Ascending aorta (tissue), 2 donors: ENCODE data around the gene C1QL4. TPM values are rescaled to one million over a fixed set of nuclear protein-coding genes. Genes with fewer than 3 reads are reported as not detected.
A peak's percentile ranks its signal among the peaks of the same experiment; 100 is the strongest.

Experiments
- DNase-seq, 2 donors: peaks; one replicate each; pipeline ENCODE4 v3.0.0-alpha.2; 2019; ENCODE audit warnings: low spot score in 2 of 2
- H3K27ac ChIP-seq, 2 donors: fragments of 200-600 bp; sonication (generic); one replicate each; pipeline ENCODE4 v1.5.1; 2016 to 2017; ENCODE audit warnings: mild to moderate bottlenecking in 1 of 2
- H3K27me3 ChIP-seq: fragments of 200-600 bp; sonication (generic); one replicate; pipeline ENCODE4 v1.5.1; 2017
- H3K36me3 ChIP-seq, 2 donors: fragments of 200-600 bp; sonication (generic); one replicate each; pipeline ENCODE4 v1.5.1; 2016
- H3K4me1 ChIP-seq, 2 donors: fragments of 200-600 bp; sonication (generic); one replicate each; pipeline ENCODE4 v1.5.1; 2016 to 2017; ENCODE audit warnings: mild to moderate bottlenecking in 1 of 2
- H3K4me3 ChIP-seq, 2 donors: fragments of 200-600 bp; sonication (generic); one replicate each; pipeline ENCODE4 v1.5.1; 2016 to 2017; ENCODE audit warnings: mild to moderate bottlenecking in 1 of 2
- H3K9me3 ChIP-seq, 2 donors: fragments of 200-600 bp; sonication (generic); one replicate each; pipeline ENCODE4 v1.5.1; 2016
- intact Hi-C: fragments of 100-400 bp; cut with DNase I; formaldehyde crosslinking; loops from one replicate; pipeline ENCODE4 v1.15.1; 2023
- total RNA-seq: library from RNA; depleted of rRNA; stranded (reverse); fragments of >200 nt; gene quantifications from one replicate; pipeline ENCODE4 v1.1.0, GENCODE V29; 2016
- TF ChIP-seq, protein P1 (sequence below), 3 experiments: fragments of 200-600 bp in 2 of 3; fragments of 450-650 bp in 1 of 3; sonication (generic) in 2 of 3; IDR thresholded peaks; one replicate each; pipeline ENCODE4 v1.5.1; 2016 to 2019; ENCODE audit warnings: antibody characterized with exemption in 3 of 3, mild to moderate bottlenecking in 1 of 3, moderate library complexity in 1 of 3

The C1QL4 gene
- total RNA-seq, 1 donor from 2014 or later: not detected

DNA sequence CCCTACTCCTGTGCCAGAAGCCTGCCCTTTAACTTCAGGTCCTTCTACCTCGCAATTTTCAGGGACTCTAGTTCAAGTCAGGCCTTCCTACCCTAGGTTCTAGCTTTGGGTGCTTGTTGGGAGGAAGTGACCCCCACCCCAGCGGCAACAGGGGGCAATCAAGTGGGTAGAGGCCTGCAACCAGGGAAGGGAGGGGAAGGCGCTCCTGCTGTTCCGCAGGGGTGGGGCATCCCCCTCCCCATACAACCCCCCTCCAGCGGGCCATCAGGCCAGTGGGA lies 42.2 kb downstream of the C1QL4 start:
- peaks cover 6 to 21% of the 10 kb centered on the region in 2 donors for H3K4me1 ChIP-seq
- no peaks in the 10 kb centered on the region for H3K36me3 ChIP-seq
- no peaks in the 10 kb centered on the region for H3K9me3 ChIP-seq
- no peak overlapping the region for H3K4me3 ChIP-seq
- TF ChIP-seq, protein P1, sequence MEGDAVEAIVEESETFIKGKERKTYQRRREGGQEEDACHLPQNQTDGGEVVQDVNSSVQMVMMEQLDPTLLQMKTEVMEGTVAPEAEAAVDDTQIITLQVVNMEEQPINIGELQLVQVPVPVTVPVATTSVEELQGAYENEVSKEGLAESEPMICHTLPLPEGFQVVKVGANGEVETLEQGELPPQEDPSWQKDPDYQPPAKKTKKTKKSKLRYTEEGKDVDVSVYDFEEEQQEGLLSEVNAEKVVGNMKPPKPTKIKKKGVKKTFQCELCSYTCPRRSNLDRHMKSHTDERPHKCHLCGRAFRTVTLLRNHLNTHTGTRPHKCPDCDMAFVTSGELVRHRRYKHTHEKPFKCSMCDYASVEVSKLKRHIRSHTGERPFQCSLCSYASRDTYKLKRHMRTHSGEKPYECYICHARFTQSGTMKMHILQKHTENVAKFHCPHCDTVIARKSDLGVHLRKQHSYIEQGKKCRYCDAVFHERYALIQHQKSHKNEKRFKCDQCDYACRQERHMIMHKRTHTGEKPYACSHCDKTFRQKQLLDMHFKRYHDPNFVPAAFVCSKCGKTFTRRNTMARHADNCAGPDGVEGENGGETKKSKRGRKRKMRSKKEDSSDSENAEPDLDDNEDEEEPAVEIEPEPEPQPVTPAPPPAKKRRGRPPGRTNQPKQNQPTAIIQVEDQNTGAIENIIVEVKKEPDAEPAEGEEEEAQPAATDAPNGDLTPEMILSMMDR (IDR thresholded peaks at IDR 0.05): no peak
- intact Hi-C loops: no loop called here
- H3K27me3 ChIP-seq: peaks cover 23% of the 10 kb centered on the region
- DNase-seq: no peak
- no peak overlapping the region for H3K27ac ChIP-seq

DNA sequence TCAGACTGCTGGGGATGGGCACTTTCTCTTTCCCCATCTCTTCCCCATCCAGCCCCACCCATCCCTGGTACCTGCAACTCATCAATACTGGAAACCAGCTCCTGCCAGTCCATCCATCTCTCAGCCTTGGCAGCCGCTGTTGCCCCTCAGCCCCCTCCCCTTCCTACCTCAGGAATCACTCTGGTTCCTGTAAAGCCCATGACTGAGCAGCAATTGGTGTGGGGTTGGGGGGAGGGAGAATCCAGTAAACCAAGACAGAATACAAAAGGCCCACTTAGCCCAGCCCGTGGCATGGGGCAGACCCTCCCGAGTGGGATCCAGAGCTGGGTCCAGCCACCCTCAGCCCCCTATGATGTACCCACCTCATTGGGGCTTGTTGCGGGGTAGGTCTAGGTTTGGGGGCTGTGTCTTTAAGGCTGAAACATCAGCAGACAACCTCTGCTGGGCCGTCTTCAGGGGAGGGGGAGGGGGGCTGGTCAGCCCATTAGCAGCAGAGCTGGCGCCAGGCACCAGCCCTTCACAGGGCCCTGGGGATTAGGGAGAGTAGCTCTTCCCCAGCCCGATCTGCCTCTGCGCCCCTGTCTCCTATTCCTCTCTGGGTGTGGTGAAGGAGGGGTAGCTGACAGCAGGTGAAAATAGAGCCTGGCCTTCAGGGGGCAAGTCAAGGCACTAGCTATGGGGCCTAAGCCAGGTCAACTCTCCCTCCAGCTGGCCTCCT lies 42.7 kb downstream of the C1QL4 start:
- H3K27me3 ChIP-seq: peaks cover 23% of the 10 kb centered on the region
- no peaks in the 10 kb centered on the region for H3K36me3 ChIP-seq
- no peak overlapping the region for H3K27ac ChIP-seq
- H3K4me3 ChIP-seq: no peak overlapping the region
- no peaks in the 10 kb centered on the region for H3K9me3 ChIP-seq
- TF ChIP-seq, protein P1 (IDR thresholded peaks at IDR 0.05): no peak
- DNase-seq: no peak
- intact Hi-C loops: no loop called here
- peaks cover 6 to 21% of the 10 kb centered on the region in 2 donors for H3K4me1 ChIP-seq

DNA sequence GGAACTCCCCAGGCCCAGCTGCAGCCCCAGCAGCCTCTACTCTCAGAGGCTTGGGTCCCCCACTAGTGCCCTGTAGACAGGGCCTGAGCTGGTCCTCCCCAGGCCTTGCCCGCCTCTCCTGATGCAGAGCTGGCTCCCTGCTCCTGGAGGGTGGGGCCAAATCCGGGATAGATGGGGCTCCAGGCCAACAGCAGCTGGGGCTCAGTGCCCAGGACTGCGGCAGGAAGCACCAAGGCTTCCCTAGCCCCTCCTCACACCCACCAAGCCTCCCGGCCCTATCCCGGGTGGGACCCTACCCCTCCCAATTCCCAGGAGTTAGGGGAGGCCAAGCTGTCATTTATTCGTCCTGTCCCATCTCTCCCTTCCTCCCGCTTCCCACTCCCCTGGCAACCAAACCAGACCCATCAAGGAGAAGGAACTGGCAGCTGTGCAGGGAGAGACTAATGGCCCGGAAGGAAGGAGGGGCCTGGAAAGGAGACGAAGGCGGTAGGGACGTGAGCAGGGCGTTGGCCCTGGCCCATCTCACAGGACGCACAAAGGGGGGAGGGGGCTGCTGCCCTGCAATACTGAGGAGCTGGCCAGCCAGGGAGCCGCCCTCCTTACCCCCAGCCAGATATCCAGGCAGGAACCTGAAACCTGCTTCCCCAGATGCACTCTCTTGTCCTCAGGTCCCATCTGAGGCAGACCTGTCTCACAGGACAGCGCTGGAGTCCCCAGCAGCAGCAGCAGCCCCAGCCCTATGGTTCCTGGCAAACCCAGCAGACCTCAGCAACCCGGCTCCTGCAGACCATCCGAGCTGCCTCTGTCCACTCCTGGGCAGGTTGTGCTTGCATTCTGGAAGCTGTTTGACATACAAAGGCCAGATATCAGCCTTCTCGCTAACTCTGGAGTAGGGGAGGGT lies 43.7 kb downstream of the C1QL4 start:
- H3K9me3 ChIP-seq: no peaks in the 10 kb centered on the region
- H3K27ac ChIP-seq: peak overlapping the region; percentile 9 to 68
- no peaks in the 10 kb centered on the region for H3K36me3 ChIP-seq
- TF ChIP-seq, protein P1 (IDR thresholded peaks at IDR 0.05): no peak
- peaks cover 22% of the 10 kb centered on the region for H3K27me3 ChIP-seq
- intact Hi-C loops: no loop called here
- peak overlapping the region; percentile 11 to 53 for H3K4me3 ChIP-seq
- DNase-seq: peak; percentile 15 to 74
- peaks cover 6 to 21% of the 10 kb centered on the region in 2 donors for H3K4me1 ChIP-seq

DNA sequence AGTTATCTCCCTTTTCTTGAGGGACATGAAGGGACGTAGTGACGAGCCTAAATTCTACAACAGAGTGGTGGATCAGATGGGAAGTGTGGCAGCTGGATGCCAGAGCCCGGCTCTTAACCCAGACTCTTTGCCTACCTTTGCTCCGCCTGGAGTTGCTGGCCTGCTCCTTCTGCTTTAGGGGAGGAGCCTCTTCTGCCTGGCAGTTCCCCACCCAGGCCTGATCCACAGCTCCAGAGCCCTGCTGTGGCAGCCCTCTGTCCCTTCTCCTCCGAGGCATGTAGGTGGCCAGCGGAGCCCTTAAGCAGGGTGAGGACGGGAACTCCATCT lies 44.3 kb downstream of the C1QL4 start:
- intact Hi-C loops: no loop called here

DNA sequence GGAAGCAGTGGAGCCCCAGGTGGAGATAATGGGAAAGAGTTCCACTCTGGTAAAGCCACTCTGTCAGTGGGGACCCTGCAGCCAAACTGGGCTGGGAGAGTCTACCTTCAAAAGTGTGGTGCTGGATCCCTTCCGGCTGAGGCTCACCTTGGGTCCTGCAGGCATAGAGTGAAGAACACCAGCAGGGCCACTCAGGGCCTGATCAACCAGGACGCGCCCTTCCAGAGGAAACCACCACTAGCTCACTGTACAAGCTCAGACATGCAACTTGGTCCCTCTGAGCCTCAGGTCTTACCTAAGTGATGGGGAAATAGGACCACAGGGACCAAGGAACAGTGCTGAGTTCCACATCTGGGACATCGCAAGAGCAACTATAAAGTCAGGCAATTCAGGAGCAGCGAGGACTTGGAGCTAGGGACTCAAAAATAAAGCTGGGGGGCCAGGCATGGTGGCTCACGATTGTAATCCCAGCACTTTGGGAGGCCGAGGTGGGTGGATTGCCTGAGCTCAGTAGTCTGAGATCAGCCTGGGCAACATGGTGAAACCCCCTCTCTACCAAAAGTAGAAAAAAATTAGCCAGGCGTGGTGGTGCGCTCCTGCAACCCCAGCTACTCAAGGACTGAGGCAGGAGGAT lies 47.9 kb downstream of the C1QL4 start:
- Histone ChIP-seq H3K4me3 (no peak overlapping the region), H3K27me3 (no peaks in the 10 kb centered on the region), H3K27ac (no peak overlapping the region), H3K9me3 (no peaks in the 10 kb centered on the region), H3K4me1 (peaks cover 4 to 9% of the 10 kb centered on the region in 2 donors), H3K36me3 (no peaks in the 10 kb centered on the region)
- no peak for DNase-seq
- TF ChIP-seq, protein P1 (IDR thresholded peaks at IDR 0.05): no peak
- intact Hi-C loops: loop anchor here (2.0 to 5.0 kb wide), 2 partner anchors 48 to 223 kb away; partner anchors contain the start of gene C1QL4

More for the DNA sequence above, 44.3 kb downstream of the C1QL4 start:
- Histone ChIP-seq H3K27ac (peak overlapping the region; percentile 9 to 68), H3K36me3 (no peaks in the 10 kb centered on the region), H3K9me3 (no peaks in the 10 kb centered on the region), H3K27me3 (peaks cover 16% of the 10 kb centered on the region), H3K4me3 (peak overlapping the region in 1 of 2 donors; percentile 53), H3K4me1 (peaks cover 6 to 21% of the 10 kb centered on the region in 2 donors)
- no peak for DNase-seq
- TF ChIP-seq, protein P1 (IDR thresholded peaks at IDR 0.05): no peak
